ENCODE data around the gene NIP7.

The NIP7 gene

GRCh38 chr16:69340095-69340644 is 598 bp downstream of the NIP7 start:
- DNase-seq (ENCODE audit: extremely low read depth, insufficient read length): no peak
- peaks cover 3% of the 10 kb centered on the region for H3K36me3 ChIP-seq (ENCODE audit: control insufficient read depth, insufficient read depth, low read length)
- H3K27me3 ChIP-seq (replicated peaks; ENCODE audit: control insufficient read depth, insufficient read depth, low read length): no peaks in the 10 kb centered on the region
- no peak for TF ChIP-seq CTCF (IDR thresholded peaks at IDR 0.05; ENCODE audit: insufficient read depth, low read length, poor library complexity, severe bottlenecking)
- peak overlapping the region; percentile 97 for H3K4me3 ChIP-seq (replicated peaks; ENCODE audit: low read depth, low read length)

GRCh38 chr16:69344171-69344570 is 4.6 kb downstream of the NIP7 start:
- TF ChIP-seq CTCF (IDR thresholded peaks at IDR 0.05; ENCODE audit: insufficient read depth, low read length, poor library complexity, severe bottlenecking): no peak
- Histone ChIP-seq H3K4me3 (replicated peaks; ENCODE audit: low read depth, low read length) (no peak overlapping the region), H3K27me3 (replicated peaks; ENCODE audit: control insufficient read depth, insufficient read depth, low read length) (no peaks in the 10 kb centered on the region), H3K36me3 (ENCODE audit: control insufficient read depth, insufficient read depth, low read length) (peaks cover 2% of the 10 kb centered on the region)
- DNase-seq (ENCODE audit: extremely low read depth, insufficient read length): no peak

- Histone ChIP-seq H3K4me3 (replicated peaks; ENCODE audit: low read depth, low read length) (no peak overlapping the region), H3K27me3 (replicated peaks; ENCODE audit: control insufficient read depth, insufficient read depth, low read length) (no peaks in the 10 kb centered on the region), H3K36me3 (ENCODE audit: control insufficient read depth, insufficient read depth, low read length) (peaks cover 2% of the 10 kb centered on the region)
- no peak for TF ChIP-seq CTCF (IDR thresholded peaks at IDR 0.05; ENCODE audit: insufficient read depth, low read length, poor library complexity, severe bottlenecking)
- no peak for DNase-seq (ENCODE audit: extremely low read depth, insufficient read length)
These were observed 6.4 kb downstream of the NIP7 start for GRCh38 chr16:69345923-69346322.

GRCh38 chr16:69346683-69347082 is 7.1 kb downstream of the NIP7 start:
- Histone ChIP-seq H3K27me3 (replicated peaks; ENCODE audit: control insufficient read depth, insufficient read depth, low read length) (no peaks in the 10 kb centered on the region), H3K4me3 (replicated peaks; ENCODE audit: low read depth, low read length) (no peak overlapping the region), H3K36me3 (ENCODE audit: control insufficient read depth, insufficient read depth, low read length) (peaks cover 3% of the 10 kb centered on the region)
- no peak for DNase-seq (ENCODE audit: extremely low read depth, insufficient read length)
- TF ChIP-seq CTCF (IDR thresholded peaks at IDR 0.05; ENCODE audit: insufficient read depth, low read length, poor library complexity, severe bottlenecking): no peak

- TF ChIP-seq CTCF (IDR thresholded peaks at IDR 0.05; ENCODE audit: insufficient read depth, low read length, poor library complexity, severe bottlenecking): no peak
- no peak overlapping the region for H3K4me3 ChIP-seq (replicated peaks; ENCODE audit: low read depth, low read length)
- DNase-seq (ENCODE audit: extremely low read depth, insufficient read length): no peak
- H3K27me3 ChIP-seq (replicated peaks; ENCODE audit: control insufficient read depth, insufficient read depth, low read length): no peaks in the 10 kb centered on the region
- H3K36me3 ChIP-seq (ENCODE audit: control insufficient read depth, insufficient read depth, low read length): peaks cover 4% of the 10 kb centered on the region
These were observed 8.7 kb downstream of the NIP7 start for GRCh38 chr16:69348222-69348621.

GRCh38 chr16:69349536-69349935 is 10.0 kb downstream of the NIP7 start:
- Histone ChIP-seq H3K27me3 (replicated peaks; ENCODE audit: control insufficient read depth, insufficient read depth, low read length) (no peaks in the 10 kb centered on the region), H3K4me3 (replicated peaks; ENCODE audit: low read depth, low read length) (no peak overlapping the region), H3K36me3 (ENCODE audit: control insufficient read depth, insufficient read depth, low read length) (peaks cover 3% of the 10 kb centered on the region)
- no peak for TF ChIP-seq CTCF (IDR thresholded peaks at IDR 0.05; ENCODE audit: insufficient read depth, low read length, poor library complexity, severe bottlenecking)
- DNase-seq (ENCODE audit: extremely low read depth, insufficient read length): no peak

All from GM06990 (cell line).